ENCODE results near the gene VPS45.
"Not testable (repeated sequence)": the region's sequence is repeated elsewhere in the genome, so short reads cannot be mapped to it uniquely, and the experiment has no call there.

Gene VPS45

DNA sequence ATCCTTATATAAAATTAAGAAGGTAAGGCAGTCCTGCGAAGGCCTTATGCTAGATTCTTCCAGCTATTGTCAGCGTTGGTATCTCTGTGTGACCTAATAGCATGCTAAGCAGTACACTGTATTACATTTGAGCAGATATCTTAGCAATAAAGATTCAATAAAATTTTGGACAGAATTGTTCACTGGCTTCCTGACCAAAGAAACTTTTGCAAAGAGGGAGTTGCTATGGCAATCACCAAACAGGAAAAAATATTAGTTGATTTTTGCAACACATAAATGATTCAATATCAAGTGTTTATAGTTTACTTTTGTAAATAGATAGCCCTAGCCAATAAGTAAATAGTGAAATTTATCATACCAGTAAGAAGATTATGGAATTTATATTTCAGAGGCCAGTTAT lies 51.1 kb downstream of the VPS45 start:
- TF ChIP-seq, protein P1, sequence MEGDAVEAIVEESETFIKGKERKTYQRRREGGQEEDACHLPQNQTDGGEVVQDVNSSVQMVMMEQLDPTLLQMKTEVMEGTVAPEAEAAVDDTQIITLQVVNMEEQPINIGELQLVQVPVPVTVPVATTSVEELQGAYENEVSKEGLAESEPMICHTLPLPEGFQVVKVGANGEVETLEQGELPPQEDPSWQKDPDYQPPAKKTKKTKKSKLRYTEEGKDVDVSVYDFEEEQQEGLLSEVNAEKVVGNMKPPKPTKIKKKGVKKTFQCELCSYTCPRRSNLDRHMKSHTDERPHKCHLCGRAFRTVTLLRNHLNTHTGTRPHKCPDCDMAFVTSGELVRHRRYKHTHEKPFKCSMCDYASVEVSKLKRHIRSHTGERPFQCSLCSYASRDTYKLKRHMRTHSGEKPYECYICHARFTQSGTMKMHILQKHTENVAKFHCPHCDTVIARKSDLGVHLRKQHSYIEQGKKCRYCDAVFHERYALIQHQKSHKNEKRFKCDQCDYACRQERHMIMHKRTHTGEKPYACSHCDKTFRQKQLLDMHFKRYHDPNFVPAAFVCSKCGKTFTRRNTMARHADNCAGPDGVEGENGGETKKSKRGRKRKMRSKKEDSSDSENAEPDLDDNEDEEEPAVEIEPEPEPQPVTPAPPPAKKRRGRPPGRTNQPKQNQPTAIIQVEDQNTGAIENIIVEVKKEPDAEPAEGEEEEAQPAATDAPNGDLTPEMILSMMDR (IDR thresholded peaks at IDR 0.05; ENCODE audit: low read depth, low read length, missing control alignments), result no peak
- no peak overlapping the region for H3K4me3 ChIP-seq (replicated peaks; ENCODE audit: low read depth, low read length)
- no peak for DNase-seq (ENCODE audit: extremely low read depth, low read depth)

DNA sequence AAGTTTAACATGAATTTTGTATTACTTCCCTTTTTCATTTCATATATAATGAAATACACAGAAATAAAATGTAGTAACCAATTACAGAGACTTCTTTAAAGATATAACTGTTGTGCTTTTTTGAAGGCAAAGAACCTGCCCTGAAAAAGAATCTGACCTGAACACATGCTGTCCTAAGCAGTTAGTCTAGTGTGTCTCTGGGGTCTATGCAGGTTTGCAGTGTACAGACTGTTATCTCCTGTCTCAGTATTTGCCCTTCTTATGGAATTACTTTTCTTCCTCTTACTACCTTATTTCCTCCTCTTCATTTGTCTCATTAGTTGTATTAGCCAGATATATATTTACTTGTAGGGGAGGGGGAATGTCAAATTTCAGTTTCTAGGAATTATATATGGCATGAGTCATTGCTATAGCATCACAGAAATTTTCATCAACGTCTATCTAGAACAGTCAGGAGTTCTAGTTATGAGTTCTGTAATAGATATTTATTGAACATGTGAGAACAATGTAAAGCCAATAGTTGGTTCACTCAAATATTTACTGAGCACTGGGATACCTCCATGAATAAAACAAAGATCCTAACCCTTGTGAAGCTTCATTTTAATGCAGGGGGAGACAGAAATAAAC lies 53.8 kb downstream of the VPS45 start:
- no peak for DNase-seq (ENCODE audit: extremely low read depth, low read depth)
- TF ChIP-seq, protein P1 (IDR thresholded peaks at IDR 0.05; ENCODE audit: low read depth, low read length, missing control alignments), result no peak

DNA sequence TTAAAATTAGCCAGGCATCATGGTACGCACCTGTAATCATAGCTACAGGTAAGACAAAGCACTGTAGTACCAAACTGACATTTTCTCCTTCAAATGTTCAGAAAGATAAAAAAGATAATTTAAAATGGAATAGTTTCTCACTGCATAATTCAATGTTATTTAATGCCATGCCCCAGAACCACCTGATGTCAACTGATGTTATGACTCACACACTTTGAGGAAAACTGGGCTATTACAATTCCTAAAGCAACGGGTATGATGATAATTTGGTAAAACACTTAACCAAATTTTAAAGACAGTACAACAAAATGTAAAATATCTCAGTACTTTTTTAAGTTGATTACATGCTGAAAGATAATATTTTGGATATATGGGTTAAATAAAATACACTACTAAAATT lies 59.2 kb downstream of the VPS45 start:
- no peak overlapping the region for H3K4me3 ChIP-seq (replicated peaks; ENCODE audit: low read depth, low read length)
- no peak for DNase-seq (ENCODE audit: extremely low read depth, low read depth)
- TF ChIP-seq, protein P1 (IDR thresholded peaks at IDR 0.05; ENCODE audit: low read depth, low read length, missing control alignments), result no peak

More for the DNA sequence above, 53.8 kb downstream of the VPS45 start:
- no peak overlapping the region for H3K4me3 ChIP-seq (replicated peaks; ENCODE audit: low read depth, low read length)

DNA sequence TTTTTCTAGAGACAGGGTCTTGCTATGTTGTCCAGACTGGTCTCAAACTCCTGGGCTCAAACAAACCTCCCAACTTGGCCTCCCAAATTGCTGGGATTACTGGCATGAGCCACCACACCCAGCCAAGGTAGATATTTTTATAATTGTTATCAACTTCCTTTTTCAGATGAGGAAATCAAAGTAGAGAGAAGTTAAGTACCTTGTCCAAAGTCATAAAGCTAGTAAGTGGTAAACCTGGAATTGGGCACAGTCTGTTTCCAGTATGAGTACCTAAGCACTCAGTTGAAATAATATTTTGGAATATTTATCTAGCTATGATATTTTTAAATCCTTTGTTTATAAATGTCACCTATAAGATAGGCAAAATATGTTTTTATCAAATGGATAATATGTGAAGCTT lies 59.9 kb downstream of the VPS45 start:
- no peak for DNase-seq (ENCODE audit: extremely low read depth, low read depth)
- no peak overlapping the region for H3K4me3 ChIP-seq (replicated peaks; ENCODE audit: low read depth, low read length)
- TF ChIP-seq, protein P1 (IDR thresholded peaks at IDR 0.05; ENCODE audit: low read depth, low read length, missing control alignments), result no peak

DNA sequence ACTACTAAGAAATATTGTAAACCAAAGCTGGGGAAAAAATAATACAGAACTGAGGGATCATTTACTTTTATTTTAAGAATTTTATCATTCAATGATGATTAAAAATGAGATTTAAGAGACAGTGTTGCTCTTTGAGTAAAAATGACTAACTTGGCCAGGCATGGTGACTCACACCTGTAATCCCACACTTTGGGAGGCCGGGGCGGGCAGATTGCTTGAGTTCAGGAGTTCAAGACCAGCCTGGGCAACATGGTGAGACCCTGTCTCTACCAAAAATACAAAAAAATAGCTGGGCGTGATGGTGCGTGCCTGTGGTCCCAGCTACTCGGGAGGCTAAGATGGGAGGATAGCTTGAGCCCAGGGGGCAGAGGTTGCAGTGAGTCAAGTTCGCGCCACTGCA lies 60.3 kb downstream of the VPS45 start:
- no peak for DNase-seq (ENCODE audit: extremely low read depth, low read depth)
- H3K4me3 ChIP-seq (replicated peaks; ENCODE audit: low read depth, low read length), result no peak overlapping the region
- TF ChIP-seq, protein P1 (IDR thresholded peaks at IDR 0.05; ENCODE audit: low read depth, low read length, missing control alignments), result no peak

DNA sequence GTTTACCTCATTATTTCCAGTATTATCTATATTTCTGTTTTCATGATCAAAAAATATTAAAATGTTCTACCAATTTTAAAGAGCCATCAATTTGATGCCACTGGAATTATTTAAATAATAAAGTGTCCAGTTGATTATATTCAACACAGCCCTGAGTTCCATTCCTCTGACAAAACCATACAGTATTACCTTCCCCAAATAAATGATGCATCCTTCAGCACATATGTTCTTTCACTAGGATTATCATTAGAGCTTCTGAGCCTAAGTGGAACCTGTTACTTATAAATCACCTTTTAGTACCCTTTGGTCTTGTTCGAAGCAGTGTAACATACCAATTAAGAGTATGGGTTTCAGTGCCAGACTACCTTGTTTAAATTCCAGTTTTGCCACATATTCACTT lies 64.8 kb downstream of the VPS45 start:
- no peak overlapping the region for H3K4me3 ChIP-seq (replicated peaks; ENCODE audit: low read depth, low read length)
- TF ChIP-seq, protein P1 (IDR thresholded peaks at IDR 0.05; ENCODE audit: low read depth, low read length, missing control alignments), result no peak
- DNase-seq (ENCODE audit: extremely low read depth, low read depth), result no peak

DNA sequence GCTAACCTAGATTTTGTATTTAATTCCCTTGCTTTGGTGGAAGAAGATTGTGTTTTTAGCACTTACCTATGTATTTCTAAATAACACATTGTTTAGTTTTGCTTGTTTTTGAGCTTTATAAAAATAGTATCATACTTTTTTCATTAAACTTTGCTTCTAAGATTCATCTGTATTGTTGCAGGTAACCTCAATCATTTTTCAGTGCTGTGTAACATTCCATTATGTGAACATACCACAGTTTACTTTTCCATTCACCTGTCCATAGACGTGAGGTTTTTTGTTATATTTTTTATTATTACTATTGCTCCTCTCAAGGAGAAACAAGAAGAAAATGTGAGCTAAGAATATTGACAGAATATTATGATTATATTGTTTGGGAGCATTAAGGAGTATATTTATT lies 67.0 kb downstream of the VPS45 start:
- no peak for DNase-seq (ENCODE audit: extremely low read depth, low read depth)
- no peak overlapping the region for H3K4me3 ChIP-seq (replicated peaks; ENCODE audit: low read depth, low read length)
- TF ChIP-seq, protein P1 (IDR thresholded peaks at IDR 0.05; ENCODE audit: low read depth, low read length, missing control alignments), result no peak

DNA sequence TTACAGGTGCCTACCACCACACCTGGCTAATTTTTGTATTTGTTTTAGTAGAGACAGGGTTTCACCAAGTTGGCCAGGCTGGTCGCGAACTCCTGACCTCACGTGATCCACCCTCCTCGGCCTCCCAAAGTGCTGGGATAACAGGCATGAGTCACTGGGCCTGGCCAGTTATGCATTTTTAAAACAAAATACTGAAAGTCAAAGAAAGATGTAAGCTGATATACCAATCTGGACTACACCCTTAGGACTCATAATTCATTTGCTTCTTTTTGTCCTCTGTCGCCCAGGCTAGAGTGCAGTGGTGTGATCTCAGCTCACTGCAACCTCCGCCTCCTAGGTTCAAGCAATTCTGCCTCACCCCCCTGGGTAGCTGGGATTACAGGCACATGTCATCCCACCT lies 67.8 kb downstream of the VPS45 start:
- DNase-seq (ENCODE audit: extremely low read depth, low read depth); H3K4me3 ChIP-seq (replicated peaks; ENCODE audit: low read depth, low read length): not testable (repeated sequence)

Data from HFF-Myc (cell line).